OCI-LY3 (cell line): ENCODE measurements around the gene CA12.

Experiments
- EZH2phosphoT487 ChIP-seq: fragments of 200-600 bp; shearing (Covaris generic); IDR thresholded peaks from 2 replicates; pipeline ENCODE4 v1.6.1; 2018; ENCODE audit warnings: antibody characterized with exemption, mixed run types, low read depth
- TF ChIP-seq, protein P1 (sequence below): fragments of 200-600, 300-600 bp; sonication (generic); IDR thresholded peaks from 2 replicates; pipeline ENCODE4 v1.5.1; 2014; ENCODE audit warnings: antibody characterized with exemption, low read length, low read depth

DNA sequence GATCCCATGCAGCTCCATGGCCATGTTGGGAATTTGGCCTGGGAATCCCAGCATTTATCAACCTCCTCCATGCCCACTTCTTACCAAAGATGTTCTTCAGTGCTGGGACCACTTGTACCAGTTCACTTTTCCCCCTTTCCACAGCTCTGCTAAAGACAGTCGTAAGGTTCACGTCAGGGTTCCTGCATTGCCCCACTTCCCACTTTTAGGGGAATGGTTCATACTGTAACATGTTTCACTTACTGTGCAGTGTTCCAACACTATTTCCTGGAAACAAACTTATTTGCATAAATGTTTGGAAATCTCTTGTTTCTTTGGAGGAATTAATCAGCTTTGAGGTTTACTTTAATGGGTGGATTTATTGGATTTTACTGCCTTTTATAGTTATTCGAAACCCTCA lies 87.3 kb downstream of the CA12 start:
- TF ChIP-seq, protein P1, sequence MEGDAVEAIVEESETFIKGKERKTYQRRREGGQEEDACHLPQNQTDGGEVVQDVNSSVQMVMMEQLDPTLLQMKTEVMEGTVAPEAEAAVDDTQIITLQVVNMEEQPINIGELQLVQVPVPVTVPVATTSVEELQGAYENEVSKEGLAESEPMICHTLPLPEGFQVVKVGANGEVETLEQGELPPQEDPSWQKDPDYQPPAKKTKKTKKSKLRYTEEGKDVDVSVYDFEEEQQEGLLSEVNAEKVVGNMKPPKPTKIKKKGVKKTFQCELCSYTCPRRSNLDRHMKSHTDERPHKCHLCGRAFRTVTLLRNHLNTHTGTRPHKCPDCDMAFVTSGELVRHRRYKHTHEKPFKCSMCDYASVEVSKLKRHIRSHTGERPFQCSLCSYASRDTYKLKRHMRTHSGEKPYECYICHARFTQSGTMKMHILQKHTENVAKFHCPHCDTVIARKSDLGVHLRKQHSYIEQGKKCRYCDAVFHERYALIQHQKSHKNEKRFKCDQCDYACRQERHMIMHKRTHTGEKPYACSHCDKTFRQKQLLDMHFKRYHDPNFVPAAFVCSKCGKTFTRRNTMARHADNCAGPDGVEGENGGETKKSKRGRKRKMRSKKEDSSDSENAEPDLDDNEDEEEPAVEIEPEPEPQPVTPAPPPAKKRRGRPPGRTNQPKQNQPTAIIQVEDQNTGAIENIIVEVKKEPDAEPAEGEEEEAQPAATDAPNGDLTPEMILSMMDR: no peak
- TF ChIP-seq EZH2phosphoT487: no peak
